OCI-LY1 (cell line): Measurements from ENCODE around the gene FAM53A.

Experiments used
- CTCF ChIP-seq: fragments of 200-600 bp; sonication (generic), shearing (Covaris generic); IDR thresholded peaks from 2 replicates; pipeline ENCODE4 v1.5.1; 2017; ENCODE audit warnings: mild to moderate bottlenecking, antibody characterized with exemption, low read length, moderate library complexity, mixed read lengths
- EZH2 ChIP-seq: fragments of 200-600 bp; sonication (generic), shearing (Covaris generic); IDR thresholded peaks from 2 replicates; pipeline ENCODE4 v1.8.0; 2017; ENCODE audit warnings: borderline replicate concordance, mixed run types, mild to moderate bottlenecking, antibody characterized with exemption, low read length, moderate library complexity, mixed read lengths

DNA sequence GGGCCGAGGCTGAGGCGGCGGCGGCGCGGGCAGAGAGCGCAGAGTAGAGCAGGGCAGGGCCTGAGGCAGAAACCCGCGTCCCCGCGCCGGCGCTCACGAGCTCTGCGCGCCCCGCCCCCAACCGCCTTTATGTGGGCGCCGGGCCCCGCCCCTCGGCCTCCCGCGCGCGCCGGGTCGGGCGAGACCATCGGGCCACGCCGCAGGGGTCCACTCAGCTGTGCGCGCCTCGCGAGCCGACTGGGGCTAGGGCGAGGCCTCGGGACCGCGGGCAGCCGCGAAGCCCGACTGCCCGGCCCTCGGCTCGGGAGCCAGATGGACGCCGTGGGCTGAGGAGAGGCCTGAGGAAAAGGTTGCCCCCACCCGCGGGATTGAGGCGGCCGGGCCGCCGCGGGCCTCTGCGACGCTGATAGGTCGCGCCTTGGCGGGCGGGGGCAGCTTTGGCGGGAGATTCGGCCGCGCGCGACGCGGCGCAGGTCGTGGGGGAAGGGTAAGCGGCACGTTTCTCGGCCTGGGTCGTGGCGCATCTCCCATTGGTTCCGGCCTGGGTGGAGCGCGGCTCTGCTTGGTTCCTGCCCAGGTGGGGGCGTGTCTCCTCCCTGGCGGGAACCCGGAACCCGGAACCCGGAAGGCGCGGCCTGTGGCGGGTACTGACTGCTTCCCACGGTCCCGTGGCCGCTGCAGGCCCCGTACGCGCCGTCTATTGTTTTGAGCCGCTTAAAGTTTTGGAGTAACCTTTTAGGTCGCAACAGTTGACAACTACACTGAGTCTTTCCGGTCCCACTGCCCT is 28.3 kb upstream of the FAM53A start, which contains the start of gene SLBP:
- TF ChIP-seq EZH2 (no peak), CTCF (no peak)
